Keratinocyte (primary cell): ENCODE results near the gene CREB3L1. TPM values are rescaled to one million over a fixed set of nuclear protein-coding genes. Genes with fewer than 3 reads are reported as not detected.

Experiments
- DNase-seq: peaks from one replicate; pipeline ENCODE4 v3.0.0-alpha.2; 2011; ENCODE audit warnings: low read depth, missing footprints, low spot score
- FAIRE-seq: peaks from 2 replicates; lab custom pipeline; 2011; peaks lifted over from hg19 to GRCh38; lab: Jason Lieb, UNC
- H2AFZ ChIP-seq: 2 replicates; pipeline ENCODE4 v1.6.0; 2012; ENCODE audit warnings: low read length, control low read depth, inconsistent platforms; ENCODE audit not compliant: control insufficient read depth
- H3K27ac ChIP-seq: 2 replicates; pipeline ENCODE4 v1.5.1; 2011; ENCODE audit warnings: low read length; ENCODE audit not compliant: control insufficient read depth, insufficient read depth
- H3K27me3 ChIP-seq: 3 replicates; pipeline ENCODE4 v1.6.0; 2011; ENCODE audit warnings: low read length; ENCODE audit not compliant: control insufficient read depth, insufficient read depth; ENCODE audit errors: extremely low read depth
- H3K36me3 ChIP-seq, 2 experiments: 2 replicates in 1 of 2; 3 replicates in 1 of 2; pipeline ENCODE4 v1.5.1; 2011; ENCODE audit warnings: low read length in 2 of 2, mild to moderate bottlenecking in 1 of 2; ENCODE audit not compliant: control insufficient read depth in 2 of 2, insufficient read depth in 2 of 2; ENCODE audit errors: extremely low read depth in 1 of 2
- H3K4me1 ChIP-seq: 3 replicates; pipeline ENCODE4 v1.5.1; 2011; ENCODE audit warnings: low read length; ENCODE audit not compliant: control insufficient read depth, insufficient read depth; ENCODE audit errors: extremely low read depth
- H3K4me2 ChIP-seq: 3 replicates; pipeline ENCODE4 v1.6.0; 2011; ENCODE audit warnings: low read depth, low read length; ENCODE audit not compliant: control insufficient read depth, insufficient read depth; ENCODE audit errors: extremely low read depth
- H3K4me3 ChIP-seq, 3 experiments: fragments of 200-600 bp in 1 of 3; sonication (generic) in 1 of 3; 2 replicates in 2 of 3; 3 replicates in 1 of 3; pipeline ENCODE4 v1.5.1; 2011 to 2016; ENCODE audit warnings: low read length in 3 of 3, mild to moderate bottlenecking in 3 of 3, control low read depth in 2 of 3, inconsistent platforms in 1 of 3, low read depth in 1 of 3, mixed read lengths in 1 of 3, mixed run types in 1 of 3, moderate library complexity in 1 of 3; ENCODE audit not compliant: control insufficient read depth in 2 of 3, insufficient read depth in 2 of 3; ENCODE audit errors: extremely low read depth in 1 of 3
- H3K79me2 ChIP-seq: 2 replicates; pipeline ENCODE4 v1.6.0; 2012; ENCODE audit warnings: low read length; ENCODE audit not compliant: control insufficient read depth, insufficient read depth
- H3K9ac ChIP-seq: 3 replicates; pipeline ENCODE4 v1.6.0; 2011; ENCODE audit warnings: low read length; ENCODE audit not compliant: control insufficient read depth, insufficient read depth; ENCODE audit errors: extremely low read depth
- H3K9me1 ChIP-seq: 3 replicates; pipeline ENCODE4 v1.6.0; 2011; ENCODE audit warnings: low read length; ENCODE audit not compliant: control insufficient read depth, insufficient read depth; ENCODE audit errors: extremely low read depth
- H3K9me3 ChIP-seq: 2 replicates; pipeline ENCODE4 v1.5.1; 2012; ENCODE audit warnings: low read depth, low read length; ENCODE audit not compliant: control insufficient read depth
- H4K20me1 ChIP-seq: 3 replicates; pipeline ENCODE4 v1.6.0; 2011; ENCODE audit warnings: low read length; ENCODE audit not compliant: control insufficient read depth, insufficient read depth; ENCODE audit errors: extremely low read depth
- CTCF ChIP-seq, 3 experiments: IDR thresholded peaks in 1 of 3; conservative IDR thresholded peaks in 1 of 3; optimal IDR thresholded peaks in 1 of 3; 2 replicates in 2 of 3; 3 replicates in 1 of 3; pipeline versions ENCODE3 to v1.5.1; 2011; ENCODE audit warnings: low read length in 3 of 3, mild to moderate bottlenecking in 3 of 3, moderate library complexity in 2 of 3, control low read depth in 1 of 3, inconsistent platforms in 1 of 3; ENCODE audit not compliant: insufficient read depth in 2 of 3; ENCODE audit errors: extremely low read depth in 1 of 3
- EZH2 ChIP-seq: IDR thresholded peaks from one replicate; pipeline ENCODE4 v1.6.1; 2012; ENCODE audit warnings: inconsistent platforms, mild to moderate bottlenecking, low read length, moderate library complexity
- dilution Hi-C: fragments of 300-500 bp; cut with MboI; formaldehyde crosslinking; loops from one replicate; pipeline ENCODE4 v1.7.0; 2020; ENCODE audit warnings: low sequenced_read_pairs; ENCODE audit not compliant: extremely low pct_ligation_motif_present
- polyA plus RNA-seq, 5 experiments: library from polyadenylated mRNA; depleted of rRNA in 3 of 5; stranded (reverse) in 3 of 5; stranded (forward) in 1 of 5; unstranded in 1 of 5; fragments of >200 nt; gene quantifications; 1 replicate in 1 of 5; 2 replicates in 3 of 5; 3 replicates in 1 of 5; pipeline versions ENCODE4 v1.2.1 to v1.2.3, GENCODE V29; 2011 to 2012; ENCODE audit warnings: missing spikeins in 2 of 5, low read depth in 1 of 5, low replicate concordance in 1 of 5

Gene CREB3L1
- polyA plus RNA-seq, 1 donor (not counting 4 experiments of a cell fraction or from before 2014, with no cell fraction given), result not detected

- peaks cover 51% of the 10 kb centered on the region for H3K27me3 ChIP-seq
These were observed 56.7 kb downstream of the CREB3L1 start for GRCh38 chr11:46334211-46334610.

GRCh38 chr11:46335271-46335670, 57.8 kb downstream of the CREB3L1 start:
- dilution Hi-C loops, result no loop called here

More at GRCh38 chr11:46334211-46334610, 56.7 kb downstream of the CREB3L1 start:
- H3K4me2 ChIP-seq, result no peak overlapping the region
- H3K9ac ChIP-seq, result no peak overlapping the region
- H3K4me3 ChIP-seq, result no peak overlapping the region
- peaks cover 11% of the 10 kb centered on the region for H3K4me1 ChIP-seq
- DNase-seq, result no peak
- no peaks in the 10 kb centered on the region for H3K36me3 ChIP-seq
- FAIRE-seq, result no peak
- H3K27ac ChIP-seq, result no peak overlapping the region
- H3K9me3 ChIP-seq, result no peaks in the 10 kb centered on the region
- no peaks in the 10 kb centered on the region for H3K79me2 ChIP-seq
- no peak overlapping the region for H2AFZ ChIP-seq
- dilution Hi-C loops, result no loop called here
- H3K9me1 ChIP-seq, result no peaks in the 10 kb centered on the region
- TF ChIP-seq CTCF (optimal IDR thresholded peaks at IDR 0.05 in 1 of 3, IDR thresholded peaks at IDR 0.05 in 1 of 3, conservative IDR thresholded peaks at IDR 0.05 in 1 of 3; ENCODE audit: extremely low read depth in 1 of 3, insufficient read depth in 2 of 3, low read length in 3 of 3) (no peak), EZH2 (no peak)
- no peaks in the 10 kb centered on the region for H4K20me1 ChIP-seq

More at GRCh38 chr11:46335271-46335670, 57.8 kb downstream of the CREB3L1 start:
- Histone ChIP-seq H3K27me3 (peaks cover 40% of the 10 kb centered on the region), H3K9me3 (no peaks in the 10 kb centered on the region), H3K4me1 (peaks cover 12% of the 10 kb centered on the region), H3K4me2 (no peak overlapping the region), H3K27ac (no peak overlapping the region), H2AFZ (no peak overlapping the region), H3K9me1 (no peaks in the 10 kb centered on the region), H3K9ac (no peak overlapping the region), H3K79me2 (no peaks in the 10 kb centered on the region), H4K20me1 (no peaks in the 10 kb centered on the region), H3K4me3 (no peak overlapping the region), H3K36me3 (no peaks in the 10 kb centered on the region)
- FAIRE-seq (no peak), DNase-seq (no peak)
- TF ChIP-seq CTCF (optimal IDR thresholded peaks at IDR 0.05 in 1 of 3, IDR thresholded peaks at IDR 0.05 in 1 of 3, conservative IDR thresholded peaks at IDR 0.05 in 1 of 3; ENCODE audit: extremely low read depth in 1 of 3, insufficient read depth in 2 of 3, low read length in 3 of 3) (no peak), EZH2 (no peak)
